ENCODE measurements around the gene MOCS3. TPM values are rescaled to one million over a fixed set of nuclear protein-coding genes. Genes with fewer than 3 reads are reported as not detected.

Gene MOCS3
- total and polyA plus RNA-seq, 4 experiments from 2014 or later = 3.9 to 8.9 (median 6.8) TPM

GRCh38 chr20:51009303-51010042 is 50.9 kb downstream of the MOCS3 start:
- Histone ChIP-seq H3K36me3 (ENCODE audit: insufficient read depth, low read length) (no peaks in the 10 kb centered on the region), H3K4me3 (ENCODE audit: low read length in 2 of 2) (no peak overlapping the region), H3K4me1 (ENCODE audit: insufficient read depth, low read length) (no peaks in the 10 kb centered on the region), H3K9me3 (ENCODE audit: control insufficient read depth in 1 of 2, low read length in 2 of 2) (no peaks in the 10 kb centered on the region), H3K27me3 (ENCODE audit: insufficient read depth, low read length) (peaks cover 4% of the 10 kb centered on the region), H3K27ac (ENCODE audit: low read depth, low read length) (no peak overlapping the region)
- POLR2A ChIA-PET (ENCODE audit: partially characterized antibody) = no interaction called here
- H3K9me3 Mint-ChIP-seq = no peaks in the 10 kb centered on the region
- H3K4me3 Mint-ChIP-seq = no peak overlapping the region
- CTCF ChIA-PET (ENCODE audit: partially characterized antibody) = no interaction called here
- no peaks in the 10 kb centered on the region for H3K36me3 Mint-ChIP-seq
- no peak for DNase-seq
- peaks cover 8 to 24% of the 10 kb centered on the region in 2 donors for H3K27me3 Mint-ChIP-seq
- intact Hi-C loops (cut with micrococcal nuclease) = no loop called here
- no peak overlapping the region for H3K27ac Mint-ChIP-seq
- H3K4me1 Mint-ChIP-seq = no peaks in the 10 kb centered on the region

- Histone ChIP-seq H3K4me1 (ENCODE audit: insufficient read depth, low read length) (no peaks in the 10 kb centered on the region), H3K36me3 (ENCODE audit: insufficient read depth, low read length) (no peaks in the 10 kb centered on the region), H3K27me3 (ENCODE audit: insufficient read depth, low read length) (peaks cover 4% of the 10 kb centered on the region), H3K4me3 (ENCODE audit: low read length in 2 of 2) (no peak overlapping the region), H3K9me3 (ENCODE audit: control insufficient read depth in 1 of 2, low read length in 2 of 2) (no peaks in the 10 kb centered on the region), H3K27ac (ENCODE audit: low read depth, low read length) (no peak overlapping the region)
- no peak for DNase-seq
- no peak overlapping the region for H3K4me3 Mint-ChIP-seq
- no peak overlapping the region for H3K27ac Mint-ChIP-seq
- no peaks in the 10 kb centered on the region for H3K4me1 Mint-ChIP-seq
- ChIA-PET POLR2A (ENCODE audit: partially characterized antibody) (no interaction called here), CTCF (ENCODE audit: partially characterized antibody) (no interaction called here)
- H3K27me3 Mint-ChIP-seq = peaks cover 12 to 29% of the 10 kb centered on the region in 2 donors
- intact Hi-C loops (cut with micrococcal nuclease) = no loop called here
- H3K9me3 Mint-ChIP-seq = no peaks in the 10 kb centered on the region
- no peaks in the 10 kb centered on the region for H3K36me3 Mint-ChIP-seq
These were observed 51.4 kb downstream of the MOCS3 start for GRCh38 chr20:51010043-51010365.

- Histone ChIP-seq H3K4me3 (ENCODE audit: low read length in 2 of 2) (no peak overlapping the region), H3K27me3 (ENCODE audit: insufficient read depth, low read length) (peaks cover 4% of the 10 kb centered on the region), H3K9me3 (ENCODE audit: control insufficient read depth in 1 of 2, low read length in 2 of 2) (no peaks in the 10 kb centered on the region), H3K4me1 (ENCODE audit: insufficient read depth, low read length) (no peaks in the 10 kb centered on the region), H3K27ac (ENCODE audit: low read depth, low read length) (no peak overlapping the region), H3K36me3 (ENCODE audit: insufficient read depth, low read length) (no peaks in the 10 kb centered on the region)
- intact Hi-C loops (cut with micrococcal nuclease) = no loop called here
- Mint-ChIP-seq H3K4me3 (peak overlapping the region in 1 of 8 donors; percentile 38), H3K27ac (no peak overlapping the region), H3K36me3 (no peaks in the 10 kb centered on the region), H3K27me3 (peaks cover 11 to 25% of the 10 kb centered on the region in 2 donors), H3K4me1 (no peaks in the 10 kb centered on the region), H3K9me3 (no peaks in the 10 kb centered on the region)
- POLR2A ChIA-PET (ENCODE audit: partially characterized antibody) = no interaction called here
- no peak for DNase-seq
- CTCF ChIA-PET (ENCODE audit: partially characterized antibody) = no interaction called here
These were observed 52.3 kb downstream of the MOCS3 start for GRCh38 chr20:51010932-51011331.

- Mint-ChIP-seq H3K9me3 (no peaks in the 10 kb centered on the region), H3K36me3 (no peaks in the 10 kb centered on the region)
These were observed 52.9 kb downstream of the MOCS3 start for GRCh38 chr20:51011479-51011878.

GRCh38 chr20:51012357-51012756 is 53.7 kb downstream of the MOCS3 start:
- no peak overlapping the region for H3K4me3 ChIP-seq (ENCODE audit: low read length in 2 of 2)
- H3K9me3 Mint-ChIP-seq = no peaks in the 10 kb centered on the region
- H3K27me3 Mint-ChIP-seq = peaks cover 12 to 22% of the 10 kb centered on the region in 2 donors
- H3K36me3 Mint-ChIP-seq = no peaks in the 10 kb centered on the region
- ChIA-PET POLR2A (ENCODE audit: partially characterized antibody) (no interaction called here), CTCF (ENCODE audit: partially characterized antibody) (no interaction called here)
- intact Hi-C loops (cut with micrococcal nuclease) = no loop called here
- peaks cover 0 to 1% (median 0%) of the 10 kb centered on the region in 4 donors for H3K4me1 Mint-ChIP-seq
- no peak for DNase-seq
- no peak overlapping the region for H3K27ac Mint-ChIP-seq
- no peaks in the 10 kb centered on the region for H3K4me1 ChIP-seq (ENCODE audit: insufficient read depth, low read length)
- H3K36me3 ChIP-seq (ENCODE audit: insufficient read depth, low read length) = no peaks in the 10 kb centered on the region
- peaks cover 4% of the 10 kb centered on the region for H3K27me3 ChIP-seq (ENCODE audit: insufficient read depth, low read length)
- H3K4me3 Mint-ChIP-seq = no peak overlapping the region
- no peaks in the 10 kb centered on the region for H3K9me3 ChIP-seq (ENCODE audit: control insufficient read depth in 1 of 2, low read length in 2 of 2)
- H3K27ac ChIP-seq (ENCODE audit: low read depth, low read length) = no peak overlapping the region

More at GRCh38 chr20:51011479-51011878, 52.9 kb downstream of the MOCS3 start:
- Histone ChIP-seq H3K36me3 (ENCODE audit: insufficient read depth, low read length) (no peaks in the 10 kb centered on the region), H3K27me3 (ENCODE audit: insufficient read depth, low read length) (peaks cover 4% of the 10 kb centered on the region), H3K4me3 (ENCODE audit: low read length in 2 of 2) (no peak overlapping the region), H3K4me1 (ENCODE audit: insufficient read depth, low read length) (no peaks in the 10 kb centered on the region), H3K9me3 (ENCODE audit: control insufficient read depth in 1 of 2, low read length in 2 of 2) (no peaks in the 10 kb centered on the region), H3K27ac (ENCODE audit: low read depth, low read length) (no peak overlapping the region)
- Mint-ChIP-seq H3K4me3 (no peak overlapping the region), H3K27ac (no peak overlapping the region), H3K4me1 (no peaks in the 10 kb centered on the region), H3K27me3 (peaks cover 11 to 22% of the 10 kb centered on the region in 2 donors)
- POLR2A ChIA-PET (ENCODE audit: partially characterized antibody) = no interaction called here
- no peak for DNase-seq
- CTCF ChIA-PET (ENCODE audit: partially characterized antibody) = no interaction called here
- intact Hi-C loops (cut with micrococcal nuclease) = no loop called here

Other genes with a start within 250 kb of the MOCS3 start
- 10 to 100 TPM; 10.9 to 12.7 TPM for gene PARD6B, start 227.2 kb upstream of the MOCS3 start, total RNA-seq
- under 1 TPM; 0.71 to 0.93 TPM for gene PARD6B, start 227.2 kb upstream of the MOCS3 start, polyA plus RNA-seq
- gene BCAS4, start 163.8 kb upstream of the MOCS3 start, total RNA-seq = 10 to 100 TPM; 17.6 to 17.8 TPM
- gene BCAS4, start 163.8 kb upstream of the MOCS3 start, polyA plus RNA-seq = 10 to 100 TPM; 10.8 to 14.6 TPM
- gene ADNP, start 27.4 kb upstream of the MOCS3 start, total RNA-seq = 10 to 100 TPM; 64.8 to 65.6 TPM
- gene ADNP, start 27.4 kb upstream of the MOCS3 start, polyA plus RNA-seq = 10 to 100 TPM in 1 of 2 donors, 1 to 10 TPM in 1; 1.9 to 11.6 TPM
- gene DPM1, start 286 bp upstream of the MOCS3 start, total RNA-seq = 10 to 100 TPM; 39.9 to 40.9 TPM
- gene DPM1, start 286 bp upstream of the MOCS3 start, polyA plus RNA-seq = 10 to 100 TPM; 70.3 to 79.2 TPM
- not detected for gene KCNG1, start 64.3 kb downstream of the MOCS3 start, total RNA-seq
- not detected for gene KCNG1, start 64.3 kb downstream of the MOCS3 start, polyA plus RNA-seq

All from CD4-positive, alpha-beta memory T cell (primary cell).